ENCODE measurements around the gene GLIPR1.

The GLIPR1 gene

GRCh38 chr12:75553398-75553797 is 72.8 kb downstream of the GLIPR1 start:
- DNase-seq (ENCODE audit: low spot score), result no peak
- TF ChIP-seq CTCF (IDR thresholded peaks at IDR 0.05; ENCODE audit: extremely low read depth, missing control alignments), result no peak
